Right lobe of liver (tissue), 6 donors: Measurements from ENCODE around the gene ZNF766. TPM values are rescaled to one million over a fixed set of nuclear protein-coding genes. Genes with fewer than 3 reads are reported as not detected.
A peak's percentile ranks its signal among the peaks of the same experiment; 100 is the strongest.
"Not testable (repeated sequence)": the region's sequence is repeated elsewhere in the genome, so short reads cannot be mapped to it uniquely, and the experiment has no call there.

Experiments used
- ATAC-seq, 4 donors: fragments of 200-7000 bp; cut with Tn5 transposase; one replicate each; pipeline ENCODE4 v1.9.1; 2020; ENCODE audit warnings: mild to moderate bottlenecking in 4 of 4, moderate library complexity in 4 of 4
- DNase-seq, 3 donors: peaks; one replicate each; pipeline ENCODE4 v3.0.0-alpha.2; 2020
- H3K27ac ChIP-seq, 3 donors: fragments of 200-600 bp; one replicate each; pipeline ENCODE4 v1.8.0; 2022
- H3K27me3 ChIP-seq, 2 donors: fragments of 200-600 bp; one replicate each; pipeline ENCODE4 v1.8.0; 2022
- H3K36me3 ChIP-seq, 4 donors: fragments of 200-600 bp; sonication (generic) in 1 of 4; one replicate each; pipeline versions ENCODE4 v1.5.1 to v1.8.0; 2017 to 2022; ENCODE audit warnings: control low read depth in 1 of 4
- H3K4me1 ChIP-seq, 4 donors: fragments of 200-600 bp; sonication (generic) in 1 of 4; one replicate each; pipeline versions ENCODE4 v1.5.1 to v1.8.0; 2017 to 2022; ENCODE audit warnings: control low read depth in 1 of 4
- H3K4me3 ChIP-seq, 3 donors: fragments of 200-600 bp; one replicate each; pipeline ENCODE4 v1.8.0; 2022
- H3K9me3 ChIP-seq, 4 donors: fragments of 200-600 bp; sonication (generic) in 1 of 4; one replicate each; pipeline versions ENCODE4 v1.5.1 to v1.8.0; 2017 to 2022; ENCODE audit warnings: control low read depth in 1 of 4
- POLR2A ChIP-seq: fragments of 450-650 bp; IDR thresholded peaks from one replicate; pipeline ENCODE4 v1.6.1; 2017; ENCODE audit warnings: antibody characterized with exemption, mild to moderate bottlenecking
- WGBS: methylation state at CpG from one replicate; pipeline ENCODE4 v1.1.6; 2018; ENCODE audit warnings: low coverage, low lambda C conversion rate; ENCODE audit not compliant: insufficient coverage; ENCODE audit errors: missing lambda C conversion rate; 5-methylcytosine and 5-hydroxymethylcytosine counted together
- intact Hi-C, 2 donors: fragments of 100-400 bp; cut with DNase I; formaldehyde crosslinking; loops; one replicate each; pipeline versions ENCODE4 v1.11.2 to v1.14.1; 2022
- total RNA-seq, 6 experiments: library from RNA; depleted of rRNA in 2 of 6; stranded (reverse); fragments of >200 nt in 2 of 6; fragmentation: NEBNext Ultra II Directional in 3 of 6; extraction: Animal tissue kit (Norgen Biotek cat#: 25700) in 3 of 6; gene quantifications; one replicate each; pipeline versions ENCODE4 v1.1.0 to v1.2.4, GENCODE V29; 2016 to 2023
- TF ChIP-seq, protein P1 (sequence below), 4 donors: fragments of 200-600 bp in 3 of 4; fragments of 450-650 bp in 1 of 4; IDR thresholded peaks; one replicate each; pipeline versions ENCODE4 v1.5.1 to v1.8.0; 2016 to 2022; ENCODE audit warnings: antibody characterized with exemption in 4 of 4, mild to moderate bottlenecking in 2 of 4
- donor health status: DM: no; HTN: yes; CAD: no.
- donor health status: DM: no; HTN: no; CAD: no.
- donor health status: DM: no; HTN: no; CAD: no.
- donor health status: DM: no; HTN: yes; CAD: no.
- donor health status: DM: no; HTN: yes; CAD: no.

The ZNF766 gene
- total RNA-seq, 6 experiments from 2014 or later: 2.3 to 6.0 (median 4.9) TPM

- intact Hi-C loops: no loop called here
- H3K4me1 ChIP-seq: no peaks in the 10 kb centered on the region
- H3K9me3 ChIP-seq: no peaks in the 10 kb centered on the region
- TF ChIP-seq, protein P1, sequence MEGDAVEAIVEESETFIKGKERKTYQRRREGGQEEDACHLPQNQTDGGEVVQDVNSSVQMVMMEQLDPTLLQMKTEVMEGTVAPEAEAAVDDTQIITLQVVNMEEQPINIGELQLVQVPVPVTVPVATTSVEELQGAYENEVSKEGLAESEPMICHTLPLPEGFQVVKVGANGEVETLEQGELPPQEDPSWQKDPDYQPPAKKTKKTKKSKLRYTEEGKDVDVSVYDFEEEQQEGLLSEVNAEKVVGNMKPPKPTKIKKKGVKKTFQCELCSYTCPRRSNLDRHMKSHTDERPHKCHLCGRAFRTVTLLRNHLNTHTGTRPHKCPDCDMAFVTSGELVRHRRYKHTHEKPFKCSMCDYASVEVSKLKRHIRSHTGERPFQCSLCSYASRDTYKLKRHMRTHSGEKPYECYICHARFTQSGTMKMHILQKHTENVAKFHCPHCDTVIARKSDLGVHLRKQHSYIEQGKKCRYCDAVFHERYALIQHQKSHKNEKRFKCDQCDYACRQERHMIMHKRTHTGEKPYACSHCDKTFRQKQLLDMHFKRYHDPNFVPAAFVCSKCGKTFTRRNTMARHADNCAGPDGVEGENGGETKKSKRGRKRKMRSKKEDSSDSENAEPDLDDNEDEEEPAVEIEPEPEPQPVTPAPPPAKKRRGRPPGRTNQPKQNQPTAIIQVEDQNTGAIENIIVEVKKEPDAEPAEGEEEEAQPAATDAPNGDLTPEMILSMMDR (IDR thresholded peaks at IDR 0.05): no peak
- no peak for TF ChIP-seq POLR2A
- WGBS: 81% methylated on average over 3 of the region's 5 CpGs
- no peak for ATAC-seq
- no peak overlapping the region for H3K27ac ChIP-seq
- no peak overlapping the region for H3K4me3 ChIP-seq
- no peaks in the 10 kb centered on the region for H3K36me3 ChIP-seq
- no peaks in the 10 kb centered on the region for H3K27me3 ChIP-seq
- DNase-seq: no peak
These were observed 11.0 kb upstream of the ZNF766 start for GRCh38 chr19:52258426-52258825.

- H3K9me3 ChIP-seq, H3K4me3 ChIP-seq, H3K27me3 ChIP-seq, H3K36me3 ChIP-seq, intact Hi-C loops, ATAC-seq, H3K27ac ChIP-seq, DNase-seq, H3K4me1 ChIP-seq: not testable (repeated sequence)
- WGBS: 90% methylated on average over 5 of the region's 6 CpGs
These were observed 3.8 kb upstream of the ZNF766 start for GRCh38 chr19:52265556-52265955.

- WGBS: 2% methylated on average over 9 of the region's 11 CpGs
- peak in 2 of 4 donors; percentile 2 for ATAC-seq
- Histone ChIP-seq H3K27me3 (no peaks in the 10 kb centered on the region), H3K4me1 (peaks cover 0 to 9% (median 0%) of the 10 kb centered on the region in 4 donors), H3K4me3 (peak overlapping the region; percentile 76 to 98 (median 96)), H3K27ac (peak overlapping the region; percentile 63 to 95 (median 89)), H3K9me3 (no peaks in the 10 kb centered on the region), H3K36me3 (no peaks in the 10 kb centered on the region)
- intact Hi-C loops: no loop called here
- peak in 1 of 3 donors; percentile 27 for DNase-seq
- TF ChIP-seq POLR2A: no peak
- TF ChIP-seq, protein P1 (IDR thresholded peaks at IDR 0.05): no peak
These were observed 989 bp downstream of the ZNF766 start for GRCh38 chr19:52270266-52270885.

- no CpG with 5 or more reads among the region's 2 CpGs for WGBS
- Histone ChIP-seq H3K4me3 (no peak overlapping the region), H3K27ac (no peak overlapping the region), H3K27me3 (no peaks in the 10 kb centered on the region), H3K9me3 (no peaks in the 10 kb centered on the region), H3K4me1 (peaks cover 0 to 9% (median 0%) of the 10 kb centered on the region in 4 donors), H3K36me3 (no peaks in the 10 kb centered on the region)
- DNase-seq (no peak), ATAC-seq (no peak)
- TF ChIP-seq POLR2A: no peak
- TF ChIP-seq, protein P1 (IDR thresholded peaks at IDR 0.05): no peak
- intact Hi-C loops: no loop called here
These were observed 3.9 kb downstream of the ZNF766 start for GRCh38 chr19:52273301-52273700.

DNA sequence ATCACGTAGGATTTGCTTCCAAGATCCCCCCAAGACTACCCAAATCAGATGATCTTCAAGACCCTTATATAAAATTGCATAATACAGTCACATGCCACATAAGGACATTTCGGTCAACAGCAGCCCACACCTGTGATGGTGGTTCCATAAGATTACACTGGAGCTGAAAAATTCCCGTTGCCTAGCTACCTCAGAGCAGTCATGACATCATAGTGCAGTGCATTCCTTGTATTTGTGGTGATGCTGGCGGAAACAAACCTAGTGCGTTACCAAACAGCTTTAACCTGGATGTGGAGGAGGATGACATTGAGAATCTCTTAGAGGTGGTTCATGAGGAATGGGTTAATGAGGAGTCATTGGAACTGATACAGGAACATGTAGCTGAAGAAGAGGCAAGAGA lies 4.8 kb downstream of the ZNF766 start:
- no peak for TF ChIP-seq POLR2A
- TF ChIP-seq, protein P1 (IDR thresholded peaks at IDR 0.05): no peak
- H3K27ac ChIP-seq: no peak overlapping the region
- no peaks in the 10 kb centered on the region for H3K36me3 ChIP-seq
- H3K9me3 ChIP-seq: peaks cover 0 to 6% (median 0%) of the 10 kb centered on the region in 4 donors
- H3K27me3 ChIP-seq: no peaks in the 10 kb centered on the region
- no peak overlapping the region for H3K4me3 ChIP-seq
- WGBS: 88% methylated on average over 5 of the region's 5 CpGs
- peaks cover 0 to 9% (median 0%) of the 10 kb centered on the region in 4 donors for H3K4me1 ChIP-seq
- intact Hi-C loops: no loop called here
- DNase-seq (no peak), ATAC-seq (no peak)
